T-helper 1 cell treated with Interleukin-12 subunit alpha and Interleukin-12 subunit beta and Interleukin-4 antibody, amounts not matched to agents 30 ng/mL and 1 ng/mL, for 36 hours (primary cell): Measurements from ENCODE around the gene AP3B1. TPM values are rescaled to one million over a fixed set of nuclear protein-coding genes. Genes with fewer than 3 reads are reported as not detected.
"Not testable (repeated sequence)": the region's sequence is repeated elsewhere in the genome, so short reads cannot be mapped to it uniquely, and the experiment has no call there.

ENCODE experiments used
- intact Hi-C: fragments of 100-400 bp; cut with micrococcal nuclease; formaldehyde crosslinking; loops from one replicate; pipeline ENCODE4 v1.15.1; 2024
- total RNA-seq: library from RNA; stranded (reverse); gene quantifications from 2 replicates; pipeline ENCODE4 v1.2.3, GENCODE V29; 2022

AP3B1 gene
- total RNA-seq, 1 donor from 2014 or later: 43.3 TPM

DNA sequence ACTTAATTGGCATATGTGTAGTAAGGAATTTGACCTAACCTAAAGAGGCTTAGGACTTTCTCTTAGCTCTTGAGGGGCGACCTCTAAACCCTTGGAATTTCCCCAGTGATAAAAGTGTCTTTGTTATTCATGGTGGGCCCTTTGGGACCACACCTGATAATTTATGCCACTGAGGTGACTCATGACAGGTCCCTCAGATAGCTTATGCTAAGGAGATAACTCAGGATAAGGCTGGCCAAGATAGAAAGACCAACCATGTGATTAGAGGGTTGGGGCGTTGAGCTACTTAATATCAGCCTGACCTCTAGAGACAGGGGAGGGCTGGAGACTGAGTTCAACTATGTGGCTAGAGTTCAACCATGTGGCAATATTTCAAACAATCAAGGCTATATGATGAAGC lies 218.1 kb downstream of the AP3B1 start:
- intact Hi-C loops: no loop called here

GRCh38 chr5:78075301-78075700 lies 219.2 kb downstream of the AP3B1 start:
- intact Hi-C loops: no loop called here

- intact Hi-C loops: not testable (repeated sequence)
Observed at GRCh38 chr5:78070691-78071090, 223.8 kb downstream of the AP3B1 start.

DNA sequence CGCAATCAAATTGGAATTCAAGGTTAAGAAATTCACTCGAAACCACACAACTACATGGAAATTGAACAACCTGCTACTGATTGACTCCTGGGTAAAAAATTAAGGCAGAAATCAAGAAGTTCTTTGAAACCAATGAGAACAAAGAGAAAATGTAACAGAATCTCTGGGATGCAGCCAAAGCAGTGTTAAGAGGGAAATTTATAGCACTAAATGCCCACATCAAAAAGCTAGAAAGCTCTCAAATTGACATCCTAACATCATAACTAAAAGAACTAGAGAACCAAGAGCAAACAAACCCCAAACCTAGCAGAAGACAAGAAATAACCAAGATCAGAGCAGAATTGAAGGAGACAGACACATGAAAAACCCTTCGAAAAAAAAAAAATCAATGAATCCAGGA lies 226.9 kb downstream of the AP3B1 start:
- intact Hi-C loops: not testable (repeated sequence)

- intact Hi-C loops: not testable (repeated sequence)
Observed at GRCh38 chr5:78066722-78067121, 227.8 kb downstream of the AP3B1 start.

- intact Hi-C loops: no loop called here
Observed at GRCh38 chr5:78065663-78066062, 228.8 kb downstream of the AP3B1 start.

- intact Hi-C loops: no loop called here
Observed at GRCh38 chr5:78064941-78065472, 229.5 kb downstream of the AP3B1 start.

DNA sequence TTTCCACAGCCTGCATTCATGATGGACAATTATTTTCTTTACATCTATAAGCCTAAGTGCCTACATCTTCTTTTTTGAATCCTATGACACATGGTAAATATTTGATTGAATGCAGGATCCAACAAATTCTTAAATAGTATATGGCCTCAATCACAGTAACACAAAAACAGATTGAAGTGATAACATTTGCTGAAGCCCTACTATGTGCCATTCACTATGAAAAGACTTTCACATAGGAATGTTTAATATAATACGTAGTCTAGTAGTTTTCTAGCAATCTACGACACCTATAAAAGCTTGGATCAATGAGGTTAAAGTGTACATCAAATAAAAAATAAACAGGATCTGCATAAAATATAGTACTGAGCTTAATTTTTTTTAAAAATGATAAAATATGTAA lies 231.0 kb downstream of the AP3B1 start:
- intact Hi-C loops: no loop called here

DNA sequence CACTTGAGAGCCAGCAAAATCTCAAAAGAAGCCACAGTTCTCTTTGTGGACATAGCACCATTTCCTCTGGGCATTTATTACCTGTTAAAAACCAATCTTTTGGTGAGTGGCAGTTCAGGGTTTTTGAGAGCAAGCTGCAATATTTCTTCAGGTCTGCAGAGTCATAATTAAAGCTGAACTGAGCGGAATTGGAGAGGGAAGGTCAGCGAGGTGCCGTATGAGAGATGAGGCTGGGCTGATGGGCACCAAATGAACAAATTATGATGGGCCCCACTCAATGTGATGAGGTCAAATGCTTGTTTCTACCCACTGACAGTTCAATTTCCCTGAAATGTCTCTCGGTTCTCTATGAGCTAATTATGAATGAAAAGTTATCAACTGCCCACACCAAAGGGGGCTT lies 231.9 kb downstream of the AP3B1 start:
- intact Hi-C loops: no loop called here

- intact Hi-C loops: no loop called here
Observed at GRCh38 chr5:78060421-78060820, 234.1 kb downstream of the AP3B1 start.

DNA sequence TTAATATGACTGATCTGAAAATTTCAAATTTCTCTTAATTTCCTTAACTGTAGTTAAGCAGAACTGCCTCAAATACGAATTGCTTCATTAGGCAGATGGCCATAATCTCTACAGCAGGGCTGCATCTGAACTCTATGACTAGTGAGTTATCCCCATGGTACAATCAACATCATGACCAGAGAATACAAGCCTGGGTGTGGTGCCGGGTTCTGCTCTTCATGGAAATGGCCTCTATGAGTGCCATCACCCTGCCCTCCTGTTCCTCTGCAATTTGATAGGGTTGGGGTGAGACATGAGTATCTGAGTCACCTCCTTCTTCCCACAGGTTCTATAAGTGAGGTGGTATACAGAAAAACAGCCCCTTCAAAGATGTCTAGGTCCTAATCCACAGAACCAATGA lies 235.9 kb downstream of the AP3B1 start:
- intact Hi-C loops: no loop called here

GRCh38 chr5:78056901-78057514 lies 237.5 kb downstream of the AP3B1 start:
- intact Hi-C loops: no loop called here

GRCh38 chr5:78056053-78056452 lies 238.4 kb downstream of the AP3B1 start:
- intact Hi-C loops: no loop called here

DNA sequence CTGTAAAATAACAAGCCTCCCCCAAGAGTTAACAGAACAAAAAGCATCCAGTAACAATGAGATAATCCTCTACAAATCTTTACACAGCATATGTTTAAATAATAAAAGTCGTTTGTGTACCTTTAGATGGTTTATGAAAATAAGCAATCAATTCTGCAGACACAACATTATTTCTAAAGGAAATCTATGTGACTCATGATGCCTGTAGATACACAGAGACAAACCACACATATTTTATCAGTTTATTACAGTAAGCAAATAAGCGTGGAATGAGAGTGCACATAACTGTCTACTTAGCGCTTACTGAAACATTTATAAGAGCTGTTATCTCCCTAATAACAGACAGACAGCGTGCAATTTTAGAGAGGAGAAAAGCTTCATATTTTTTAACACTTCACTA lies 243.6 kb downstream of the AP3B1 start:
- intact Hi-C loops: no loop called here

DNA sequence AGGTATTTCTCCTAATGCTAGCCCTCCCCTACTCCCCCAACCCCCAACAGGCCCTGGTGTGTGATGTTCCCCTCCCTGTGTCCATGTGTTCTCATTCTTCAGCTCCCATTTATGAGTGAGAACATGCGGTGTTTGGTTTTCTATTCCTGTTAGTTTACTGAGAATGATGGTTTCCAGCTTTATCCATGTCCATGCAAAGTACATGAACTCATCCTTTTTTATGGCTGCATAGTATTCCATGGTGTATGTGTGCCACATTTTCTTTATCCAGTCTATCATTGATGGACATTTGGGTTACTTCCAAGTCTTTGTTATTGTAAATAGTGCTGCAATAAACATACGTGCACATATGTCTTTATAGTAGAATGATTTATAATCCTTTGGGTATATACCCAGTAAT lies 247.7 kb downstream of the AP3B1 start:
- intact Hi-C loops: not testable (repeated sequence)

DNA sequence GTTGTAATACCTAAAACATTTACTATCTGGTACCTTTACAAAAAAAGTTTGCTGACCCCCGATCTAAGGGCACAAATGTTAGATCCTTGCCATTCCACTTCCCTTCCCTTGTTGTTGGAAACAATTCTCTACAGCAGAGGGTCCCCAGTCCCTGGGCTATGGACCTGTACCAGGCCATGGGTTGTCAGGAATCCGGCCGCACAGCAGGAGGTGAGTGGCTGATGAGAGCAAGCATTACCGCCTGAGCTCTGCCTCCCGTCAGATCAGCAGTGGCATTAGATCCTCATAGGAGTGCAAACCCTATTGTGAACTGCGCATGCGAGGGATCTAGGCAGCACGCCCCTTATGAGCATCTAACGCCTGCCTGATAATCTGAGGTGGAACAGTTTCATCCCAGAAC lies 248.5 kb downstream of the AP3B1 start:
- intact Hi-C loops: no loop called here

GRCh38 chr5:78041805-78042204 lies 252.7 kb downstream of the AP3B1 start:
- intact Hi-C loops: no loop called here

DNA sequence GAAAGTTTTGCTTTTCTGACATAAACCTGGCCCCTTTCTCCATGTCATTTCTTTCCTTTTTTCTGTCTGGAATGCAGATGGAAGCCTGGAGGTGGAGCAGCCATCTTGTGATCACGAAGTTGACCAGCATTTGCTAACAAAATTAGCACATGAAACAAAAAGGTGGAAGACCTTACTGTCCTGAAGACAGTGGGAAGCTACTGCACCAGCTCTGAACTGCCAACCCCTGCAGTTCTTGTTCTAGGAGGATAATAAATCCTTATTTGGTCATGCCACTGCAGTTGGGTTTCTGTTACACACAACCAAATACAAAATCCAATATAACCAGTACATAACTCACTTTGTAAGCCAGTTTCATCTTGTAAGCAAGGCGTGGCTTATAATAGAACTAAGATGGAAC lies 269.0 kb downstream of the AP3B1 start:
- intact Hi-C loops: no loop called here

GRCh38 chr5:78019744-78020143 lies 274.8 kb downstream of the AP3B1 start:
- intact Hi-C loops: loop anchor here (1.0 kb wide), 1 partner anchor 16 kb away; no protein-coding TSS in a partner anchor

DNA sequence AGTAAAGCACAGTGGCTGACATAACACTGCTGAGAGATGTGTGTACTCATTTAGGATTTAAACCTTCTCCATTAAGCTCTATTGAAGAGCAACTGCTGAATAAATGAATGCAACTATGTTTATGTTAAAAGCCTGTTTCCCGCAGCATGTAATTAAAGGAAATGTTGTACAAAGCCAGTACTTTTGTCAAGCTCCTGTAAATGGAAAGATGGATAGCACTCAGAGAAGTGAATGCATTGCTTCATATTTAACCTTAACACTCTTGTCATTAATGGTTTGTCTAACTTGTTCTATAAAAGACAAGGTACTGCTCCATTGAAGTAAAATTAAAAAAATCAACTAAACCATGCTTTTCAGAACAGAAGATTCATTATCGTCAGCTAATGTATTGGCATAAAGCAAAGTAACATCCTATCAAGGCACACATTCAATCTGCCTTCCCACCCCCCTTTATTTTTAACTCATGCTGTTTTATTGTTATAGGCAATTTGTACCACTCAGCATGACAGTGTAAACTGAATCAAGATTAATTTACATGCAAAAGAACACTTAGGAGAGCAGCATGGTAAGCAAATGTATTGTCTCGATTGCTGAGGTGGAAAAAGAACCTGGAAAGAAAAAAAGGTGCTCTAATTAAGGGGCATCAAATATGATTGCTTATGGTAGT lies 277.5 kb downstream of the AP3B1 start:
- intact Hi-C loops: no loop called here

- intact Hi-C loops: no loop called here
Observed at GRCh38 chr5:78009937-78010527, 284.5 kb downstream of the AP3B1 start.

DNA sequence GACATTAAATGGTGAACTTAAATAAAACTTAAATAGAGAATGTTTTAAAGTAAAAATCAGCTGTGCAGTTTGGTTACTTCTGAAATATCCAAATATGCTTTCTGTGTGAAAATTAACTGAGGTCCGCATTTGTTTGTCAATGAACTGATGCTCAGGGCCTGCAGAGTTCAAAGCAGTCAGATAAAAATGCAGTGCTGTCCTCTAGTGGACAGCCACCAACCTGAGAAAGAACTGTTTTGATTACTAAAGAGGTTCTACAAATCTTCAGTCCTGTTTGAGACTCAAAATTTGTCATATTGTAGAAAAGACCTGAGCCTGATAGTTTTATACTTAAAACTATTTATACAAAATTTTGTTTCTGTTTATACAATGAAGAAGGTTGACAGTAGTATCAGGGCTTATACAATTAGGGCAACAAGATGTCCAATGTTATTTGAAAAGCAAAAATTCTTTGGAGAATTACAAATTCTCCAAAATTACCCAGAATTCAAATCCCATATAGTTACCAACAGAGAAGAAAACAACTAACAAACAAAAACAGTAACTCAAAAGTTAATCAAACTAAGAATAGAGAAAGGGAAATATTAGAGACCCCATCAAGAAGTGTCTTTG lies 286.0 kb downstream of the AP3B1 start:
- intact Hi-C loops: loop anchor here (1.0 kb wide), 2 partner anchors 363 to 448 kb away; no protein-coding TSS in a partner anchor
